HCT116 (cell line): ENCODE results near the gene DNAJC2. TPM values are rescaled to one million over a fixed set of nuclear protein-coding genes. Genes with fewer than 3 reads are reported as not detected.

Experiments
- ATAC-seq: fragments of 200-7000 bp; cut with Tn5 transposase; 2 replicates; pipeline ENCODE4 v1.9.1; 2020; ENCODE audit warnings: mild to moderate bottlenecking, moderate library complexity
- BruUV-seq: library from RNA; stranded (reverse); fragments of 400-500 nt; replicated peaks from 2 replicates; lab custom pipeline; 2021; lab: Mats Ljungman, UMichigan
- CTCF ChIA-PET: fragments of 300-600 bp; sonication (Branson Sonifier 250); formaldehyde crosslinking; loops from one replicate; lab custom pipeline; 2021; ENCODE audit warnings: antibody characterized with exemption; lab: Charles Lee
- POLR2A ChIA-PET: fragments of 300-600, 350-600 bp; sonication (Branson Sonifier 250); formaldehyde crosslinking; loops from one replicate; lab custom pipeline; 2021; ENCODE audit warnings: antibody characterized with exemption; lab: Charles Lee
- RAD21 ChIA-PET, 2 experiments: fragments of 300-600 bp; sonication (Branson Sonifier 250); formaldehyde crosslinking; loops; one replicate each; lab custom pipeline; 2023; ENCODE audit warnings: low total read pairs in 2 of 2; ENCODE audit not compliant: uncharacterized antibody in 2 of 2, unreplicated experiment in 2 of 2, low non-redundant PET in 1 of 2; lab: Charles Lee
- DNase-seq: peaks from one replicate; pipeline ENCODE4 v3.0.0-alpha.2; 2010; ENCODE audit warnings: low read depth, low spot score
- H2AFZ ChIP-seq: fragments of 200-600 bp; shearing (Covaris generic), sonication (generic); 2 replicates; pipeline ENCODE4 v1.6.1; 2017; ENCODE audit warnings: low read depth, mixed run types, mixed read lengths, antibody characterized with exemption, low read length; ENCODE audit not compliant: poor library complexity, severe bottlenecking
- H3K27ac ChIP-seq: 2 replicates; pipeline ENCODE4 v1.5.1; 2012; ENCODE audit warnings: low read depth, low read length
- H3K27me3 ChIP-seq: fragments of 200-600 bp; sonication (generic); 2 replicates; pipeline ENCODE4 v1.6.1; 2016; ENCODE audit warnings: mixed run types, low read length, mixed read lengths; ENCODE audit not compliant: insufficient read depth
- H3K36me3 ChIP-seq, 2 experiments: fragments of 200-500 bp in 1 of 2; fragments of 200-600 bp in 1 of 2; sonication (Bioruptor generic) in 1 of 2; sonication (generic) in 1 of 2; 2 replicates each; pipeline versions ENCODE4 v1.5.1 to v1.6.1; 2014 to 2016; ENCODE audit warnings: low read length in 2 of 2, inconsistent platforms in 1 of 2, mixed read lengths in 1 of 2, mixed run types in 1 of 2; ENCODE audit not compliant: insufficient read depth in 2 of 2, control insufficient read depth in 1 of 2
- H3K4me1 ChIP-seq, 2 experiments: fragments of 200-600 bp in 1 of 2; sonication (generic) in 1 of 2; 2 replicates each; pipeline versions ENCODE4 v1.5.1 to v1.6.1; 2012 to 2017; ENCODE audit warnings: low read length in 2 of 2, inconsistent platforms in 1 of 2, mild to moderate bottlenecking in 1 of 2, mixed read lengths in 1 of 2, mixed run types in 1 of 2, moderate library complexity in 1 of 2; ENCODE audit not compliant: insufficient read depth in 2 of 2, control insufficient read depth in 1 of 2
- H3K4me2 ChIP-seq: fragments of 200-600 bp; sonication (generic); 2 replicates; pipeline ENCODE4 v1.6.1; 2017; ENCODE audit warnings: mixed run types, low read length, mixed read lengths
- H3K4me3 ChIP-seq, 2 experiments: fragments of 200-600 bp in 1 of 2; sonication (generic) in 1 of 2; replicated peaks in 1 of 2; 2 replicates each; pipeline ENCODE4 v1.5.1; 2011 to 2016; ENCODE audit warnings: low read length in 2 of 2, control low read depth in 1 of 2, low read depth in 1 of 2, mild to moderate bottlenecking in 1 of 2, mixed read lengths in 1 of 2, mixed run types in 1 of 2
- H3K79me2 ChIP-seq: fragments of 200-600 bp; sonication (generic); 2 replicates; pipeline ENCODE4 v1.6.1; 2017; ENCODE audit warnings: mild to moderate bottlenecking, mixed run types, low read length, moderate library complexity, mixed read lengths; ENCODE audit not compliant: insufficient read depth
- H3K9ac ChIP-seq: fragments of 200-600 bp; sonication (generic); 2 replicates; pipeline ENCODE4 v1.6.1; 2016; ENCODE audit warnings: low read length, mixed read lengths
- H3K9me2 ChIP-seq: fragments of 200-600 bp; sonication (generic), shearing (Covaris generic); 2 replicates; pipeline ENCODE4 v1.6.1; 2017; ENCODE audit warnings: mixed run types, mild to moderate bottlenecking, moderate library complexity; ENCODE audit not compliant: insufficient read depth
- H3K9me3 ChIP-seq, 2 experiments: fragments of 200-500 bp in 1 of 2; fragments of 200-600 bp in 1 of 2; sonication (Bioruptor generic) in 1 of 2; sonication (generic) in 1 of 2; 2 replicates each; pipeline ENCODE4 v1.6.1; 2014 to 2017; ENCODE audit warnings: low read length in 2 of 2, mixed read lengths in 2 of 2, inconsistent platforms in 1 of 2, low read depth in 1 of 2, mild to moderate bottlenecking in 1 of 2, mixed run types in 1 of 2, moderate library complexity in 1 of 2; ENCODE audit not compliant: control insufficient read depth in 1 of 2, insufficient read depth in 1 of 2
- H4K20me1 ChIP-seq: fragments of 200-600 bp; sonication (generic), shearing (Covaris generic); 2 replicates; pipeline ENCODE4 v1.6.1; 2017; ENCODE audit warnings: mixed run types, mild to moderate bottlenecking, moderate library complexity; ENCODE audit not compliant: insufficient read depth
- CEBPB ChIP-seq: IDR thresholded peaks from 2 replicates; pipeline ENCODE4 v1.6.1; 2012; ENCODE audit warnings: low read depth
- EGR1 ChIP-seq: IDR thresholded peaks from 2 replicates; pipeline ENCODE4 v1.6.1; 2012; ENCODE audit warnings: low read depth
- EZH2 ChIP-seq: fragments of 200-600 bp; sonication (generic); IDR thresholded peaks from 2 replicates; pipeline ENCODE4 v1.6.1; 2017; ENCODE audit warnings: antibody characterized with exemption, mixed run types
- EZH2phosphoT487 ChIP-seq: fragments of 200-600 bp; IDR thresholded peaks from 2 replicates; pipeline ENCODE4 v1.6.1; 2018; ENCODE audit warnings: antibody characterized with exemption, borderline replicate concordance
- FOSL1 ChIP-seq: IDR thresholded peaks from 2 replicates; pipeline ENCODE4 v1.6.1; 2012; ENCODE audit warnings: low read depth
- POLR2AphosphoS5 ChIP-seq: IDR thresholded peaks from 2 replicates; pipeline ENCODE4 v1.6.1; 2011; ENCODE audit warnings: mild to moderate bottlenecking, low read depth, low read length, moderate library complexity
- RAD21 ChIP-seq: IDR thresholded peaks from 2 replicates; pipeline ENCODE4 v1.6.1; 2012; ENCODE audit warnings: low read depth, mild to moderate bottlenecking
- REST ChIP-seq: IDR thresholded peaks from 2 replicates; pipeline ENCODE4 v1.6.1; 2012; ENCODE audit warnings: low read depth
- TCF7L2 ChIP-seq: IDR thresholded peaks from 2 replicates; pipeline ENCODE4 v1.7.0; 2011; ENCODE audit warnings: borderline replicate concordance, inconsistent platforms; ENCODE audit not compliant: insufficient read depth, insufficient read length; ENCODE audit errors: extremely low read depth
- ZFX ChIP-seq: fragments of 450-650 bp; IDR thresholded peaks from 2 replicates; pipeline ENCODE4 v1.6.1; 2017
- intact Hi-C: fragments of 100-400 bp; cut with micrococcal nuclease; formaldehyde crosslinking; loops from 2 replicates; pipeline ENCODE4 v1.10.0; 2022
- total RNA-seq: library from RNA; stranded (reverse); gene quantifications from one replicate; pipeline ENCODE4 v1.2.1, GENCODE V29; 2021; ENCODE audit not compliant: unreplicated experiment
- TF ChIP-seq, protein P1 (sequence below), 3 experiments: fragments of 200-600 bp in 1 of 3; sonication (generic) in 1 of 3; IDR thresholded peaks in 2 of 3; conservative IDR thresholded peaks in 1 of 3; 2 replicates each; pipeline ENCODE4 v1.5.1; 2012 to 2017; ENCODE audit warnings: low read depth in 2 of 3, low read length in 2 of 3, antibody characterized with exemption in 1 of 3, borderline replicate concordance in 1 of 3, control low read depth in 1 of 3, mild to moderate bottlenecking in 1 of 3, mixed read lengths in 1 of 3, mixed run types in 1 of 3, moderate library complexity in 1 of 3; ENCODE audit not compliant: insufficient read depth in 1 of 3

Gene DNAJC2
- total RNA-seq, 1 experiment from 2014 or later = 40.2 TPM

- TF ChIP-seq EZH2 = no peak
- no peak for TF ChIP-seq TCF7L2
- no peak for TF ChIP-seq POLR2AphosphoS5
- TF ChIP-seq FOSL1 = no peak
- no peak for TF ChIP-seq CEBPB
- TF ChIP-seq RAD21 = no peak
- no peak for TF ChIP-seq ZFX
- TF ChIP-seq EZH2phosphoT487 = no peak
- TF ChIP-seq REST = no peak
- no peak for TF ChIP-seq EGR1
- TF ChIP-seq, protein P1, sequence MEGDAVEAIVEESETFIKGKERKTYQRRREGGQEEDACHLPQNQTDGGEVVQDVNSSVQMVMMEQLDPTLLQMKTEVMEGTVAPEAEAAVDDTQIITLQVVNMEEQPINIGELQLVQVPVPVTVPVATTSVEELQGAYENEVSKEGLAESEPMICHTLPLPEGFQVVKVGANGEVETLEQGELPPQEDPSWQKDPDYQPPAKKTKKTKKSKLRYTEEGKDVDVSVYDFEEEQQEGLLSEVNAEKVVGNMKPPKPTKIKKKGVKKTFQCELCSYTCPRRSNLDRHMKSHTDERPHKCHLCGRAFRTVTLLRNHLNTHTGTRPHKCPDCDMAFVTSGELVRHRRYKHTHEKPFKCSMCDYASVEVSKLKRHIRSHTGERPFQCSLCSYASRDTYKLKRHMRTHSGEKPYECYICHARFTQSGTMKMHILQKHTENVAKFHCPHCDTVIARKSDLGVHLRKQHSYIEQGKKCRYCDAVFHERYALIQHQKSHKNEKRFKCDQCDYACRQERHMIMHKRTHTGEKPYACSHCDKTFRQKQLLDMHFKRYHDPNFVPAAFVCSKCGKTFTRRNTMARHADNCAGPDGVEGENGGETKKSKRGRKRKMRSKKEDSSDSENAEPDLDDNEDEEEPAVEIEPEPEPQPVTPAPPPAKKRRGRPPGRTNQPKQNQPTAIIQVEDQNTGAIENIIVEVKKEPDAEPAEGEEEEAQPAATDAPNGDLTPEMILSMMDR (IDR thresholded peaks at IDR 0.05 in 2 of 3, conservative IDR thresholded peaks at IDR 0.05 in 1 of 3; ENCODE audit: borderline replicate concordance in 1 of 3, insufficient read depth in 1 of 3, low read depth in 2 of 3, low read length in 2 of 3) = no peak
- H3K9ac ChIP-seq = no peak overlapping the region
- no peaks in the 10 kb centered on the region for H3K9me2 ChIP-seq
- peaks cover 64 to 90% of the 10 kb centered on the region in 2 experiments for H3K36me3 ChIP-seq
- no peaks in the 10 kb centered on the region for H3K4me1 ChIP-seq
- no peak for ATAC-seq
- no peaks in the 10 kb centered on the region for H3K27me3 ChIP-seq
- H3K27ac ChIP-seq = no peak overlapping the region
- H4K20me1 ChIP-seq = peaks cover 12% of the 10 kb centered on the region; the same call in 1 of the 2 replicates
- peaks cover 61% of the 10 kb centered on the region for H3K79me2 ChIP-seq
- H3K4me2 ChIP-seq = no peak overlapping the region
- POLR2A ChIA-PET = no interaction called here
- RAD21 ChIA-PET = interaction anchor here in 1 of 2 experiments (0.7 kb wide), 1 partner anchor 556 kb away, joined by 3 read pairs; no protein-coding TSS in a partner anchor
- no TSS peak for BruUV-seq
- no peak overlapping the region for H3K4me3 ChIP-seq
- H2AFZ ChIP-seq = no peak overlapping the region
- no peak for DNase-seq
- no peaks in the 10 kb centered on the region for H3K9me3 ChIP-seq
- CTCF ChIA-PET = interaction anchor here (1.1 kb wide), 1 partner anchor 9 kb away, joined by 3 read pairs; no protein-coding TSS in a partner anchor
- intact Hi-C loops = no loop called here
These were observed 29.7 kb downstream of the DNAJC2 start for GRCh38 chr7:103314852-103315251.
